HG03432 (cell line): ENCODE data around the gene GFRA4.

Experiments used
- ATAC-seq: cut with Tn5 transposase; IDR thresholded peaks from one replicate; pipeline ENCODE4 v1.9.1; 2021; ENCODE audit warnings: mild to moderate bottlenecking, moderate library complexity; ENCODE audit not compliant: unreplicated experiment

Gene GFRA4, protein sequence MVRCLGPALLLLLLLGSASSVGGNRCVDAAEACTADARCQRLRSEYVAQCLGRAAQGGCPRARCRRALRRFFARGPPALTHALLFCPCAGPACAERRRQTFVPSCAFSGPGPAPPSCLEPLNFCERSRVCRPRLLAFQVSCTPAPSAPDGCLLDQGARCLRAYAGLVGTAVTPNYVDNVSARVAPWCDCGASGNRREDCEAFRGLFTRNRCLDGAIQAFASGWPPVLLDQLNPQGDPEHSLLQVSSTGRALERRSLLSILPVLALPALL

DNA sequence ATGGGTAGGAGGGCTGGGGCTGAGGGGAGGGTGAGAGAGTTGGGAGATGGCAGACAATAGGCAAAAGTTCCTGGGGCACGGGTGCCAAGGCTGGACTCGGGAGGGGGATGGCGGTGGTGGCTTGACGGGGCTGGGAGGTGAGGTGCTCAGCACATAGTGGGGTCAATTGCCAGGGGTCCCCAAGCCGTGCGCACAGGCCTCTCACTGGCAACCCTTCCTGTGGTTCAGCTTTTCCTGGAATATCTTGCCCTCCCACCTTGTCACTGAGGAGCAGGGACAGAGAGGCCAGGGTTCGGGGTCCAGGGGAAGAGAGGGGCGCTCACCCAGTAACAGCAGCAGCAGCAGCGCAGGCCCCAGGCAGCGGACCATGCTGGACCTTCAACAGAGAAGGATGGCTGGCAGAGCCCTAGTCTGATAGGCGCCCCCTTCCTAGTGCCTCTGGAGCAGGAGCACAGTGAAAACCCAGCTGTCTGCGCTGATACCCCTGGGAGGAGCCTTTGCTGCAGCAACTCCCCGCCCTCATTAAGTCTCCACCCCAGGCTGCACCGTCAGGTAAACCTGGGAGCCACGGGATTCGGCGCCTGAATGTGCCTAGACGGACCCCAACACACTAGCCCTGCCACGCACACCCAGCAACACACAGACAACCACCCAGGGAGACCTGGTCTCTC, at the start of gene GFRA4:
GFRA4 (minus strand) TSS at position 369 of the 671 bp plus-strand sequence; CDS start at position 369, 0 bp downstream.
- no peak for ATAC-seq

DNA sequence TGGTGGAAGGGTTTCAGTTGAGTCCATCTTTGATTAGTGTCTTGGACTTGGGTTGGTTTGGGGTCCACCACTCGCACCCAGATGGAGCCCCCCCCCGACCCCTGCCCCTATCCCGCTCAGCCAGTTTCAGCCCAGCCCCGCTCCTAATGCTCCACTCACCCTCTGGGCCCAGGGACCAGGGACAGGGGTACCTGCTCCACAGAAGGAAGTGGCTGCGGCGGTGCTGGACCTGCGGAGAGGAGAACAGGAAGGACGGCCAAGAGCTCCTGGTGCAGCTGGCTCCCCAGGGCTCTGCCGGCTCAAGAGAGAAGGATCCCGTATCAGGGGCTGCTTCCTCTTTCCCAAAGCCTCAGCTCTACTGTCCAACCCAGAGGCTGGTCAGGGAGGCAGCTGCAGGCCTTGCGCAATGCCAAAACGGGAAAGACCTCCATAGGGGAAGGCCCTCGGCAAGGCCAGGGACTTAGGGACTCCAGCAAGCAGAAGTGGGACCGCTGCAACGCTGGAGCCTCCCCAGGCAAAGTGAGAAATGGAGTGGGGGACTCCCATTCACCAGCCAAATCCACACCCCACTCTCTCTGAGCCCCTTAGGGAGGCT, 49.2 kb upstream of the GFRA4 start, which contains the start of gene SIGLEC1:
SIGLEC1 (minus strand) TSS at position 322 of the 595 bp plus-strand sequence. CDS start 5,472 bp downstream, outside the sequence.
- no peak for ATAC-seq

DNA sequence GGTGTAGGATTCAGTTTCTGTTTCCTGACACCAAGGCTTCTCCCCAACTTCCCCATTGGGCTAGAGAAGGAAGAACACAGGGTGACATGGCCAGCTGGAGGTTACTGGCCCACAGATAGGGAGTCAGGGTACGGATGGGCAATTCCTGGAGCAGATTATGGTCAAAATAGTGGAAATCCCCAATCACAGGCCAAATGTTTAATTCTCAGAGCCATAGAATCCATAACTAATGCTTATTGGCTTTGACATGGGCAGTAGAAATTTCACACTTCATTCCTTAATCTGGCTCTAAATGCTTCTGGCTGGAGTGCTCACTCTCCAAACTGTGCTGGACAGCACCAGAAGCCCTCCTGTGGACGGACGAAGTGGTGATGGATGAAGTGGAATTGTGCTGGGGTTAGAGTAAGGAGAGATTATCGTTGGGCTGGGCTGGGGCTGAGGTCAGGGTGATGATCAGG, 48.3 kb upstream of the GFRA4 start:
- no peak for ATAC-seq

DNA sequence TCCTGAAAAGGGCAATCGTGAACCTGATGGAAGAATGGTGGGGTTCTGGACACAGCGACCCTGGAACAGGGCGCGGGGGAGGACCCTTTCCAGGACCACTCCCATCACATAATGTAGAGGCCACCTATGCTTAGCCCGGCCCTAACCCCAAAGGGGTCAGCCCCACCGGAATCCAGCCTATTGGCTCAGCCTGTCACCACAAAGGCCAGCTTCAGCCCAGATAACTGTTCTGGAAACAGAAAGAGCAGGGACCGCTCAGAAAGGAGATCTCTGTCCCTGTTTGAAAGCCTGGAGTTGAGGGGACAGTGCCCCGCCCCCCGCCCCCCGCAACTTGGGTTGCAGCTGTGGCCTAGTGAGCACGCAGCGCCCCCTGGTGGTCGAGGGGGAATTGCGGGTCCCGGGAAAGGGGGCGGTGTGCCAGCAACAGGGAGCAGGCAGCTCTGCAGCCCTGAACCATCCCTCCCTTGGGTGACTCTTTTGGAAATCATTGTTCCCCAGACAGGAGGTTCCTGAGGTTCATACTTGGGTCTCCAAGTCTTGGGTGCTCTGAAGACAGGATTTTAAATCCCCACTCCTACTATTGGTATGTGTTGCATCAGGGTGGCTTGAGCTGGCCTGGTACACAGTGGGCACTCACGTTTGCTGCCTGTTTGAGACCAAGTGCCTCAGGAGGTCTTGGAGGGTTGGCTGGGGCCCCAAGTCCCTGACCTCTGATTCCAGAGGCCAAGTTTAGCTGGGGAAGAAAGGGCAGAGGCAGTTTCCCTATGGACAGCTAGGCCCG, 47.7 kb upstream of the GFRA4 start:
- ATAC-seq: no peak

DNA sequence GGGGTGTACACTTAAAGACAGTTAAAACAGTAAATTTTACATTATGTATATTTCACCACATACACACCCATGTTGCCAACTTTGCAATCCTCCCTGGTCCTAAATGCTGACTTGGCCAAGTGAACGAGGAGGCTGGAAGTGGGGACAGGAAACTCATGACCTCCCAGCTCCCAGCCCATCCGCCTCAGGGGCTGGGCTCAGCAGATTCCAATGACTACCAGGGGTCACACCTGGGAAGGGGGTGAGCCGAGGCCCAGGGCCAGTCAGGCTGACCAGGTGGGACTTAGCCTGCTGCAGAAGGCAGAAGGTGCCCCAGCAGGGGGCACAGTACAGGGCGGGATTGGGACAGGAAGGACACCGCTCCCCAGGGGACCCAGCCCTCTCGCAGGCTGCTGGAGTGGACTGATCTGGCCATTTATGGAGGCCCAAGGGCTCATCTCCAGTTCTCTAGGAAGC, 46.8 kb upstream of the GFRA4 start:
- ATAC-seq: no peak

DNA sequence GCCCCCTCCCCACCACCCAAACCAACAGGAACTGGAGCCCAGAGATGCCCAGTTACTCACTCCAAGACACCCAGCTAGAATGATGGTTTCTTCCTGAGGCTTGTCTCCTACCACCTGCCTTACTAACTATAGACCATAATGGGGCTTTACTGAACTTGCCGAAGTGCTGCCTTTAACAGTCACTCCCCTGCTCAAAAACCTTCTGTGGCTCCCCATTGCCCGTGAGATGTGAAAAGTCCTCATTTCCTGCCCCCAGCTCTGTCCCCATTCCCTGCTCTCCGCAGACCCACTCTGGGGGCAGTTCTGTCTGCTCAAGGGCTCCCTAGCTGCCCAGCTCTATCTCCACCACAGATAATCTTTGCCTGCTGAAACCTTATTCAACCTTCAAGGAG, 44.3 kb upstream of the GFRA4 start:
- no peak for ATAC-seq

DNA sequence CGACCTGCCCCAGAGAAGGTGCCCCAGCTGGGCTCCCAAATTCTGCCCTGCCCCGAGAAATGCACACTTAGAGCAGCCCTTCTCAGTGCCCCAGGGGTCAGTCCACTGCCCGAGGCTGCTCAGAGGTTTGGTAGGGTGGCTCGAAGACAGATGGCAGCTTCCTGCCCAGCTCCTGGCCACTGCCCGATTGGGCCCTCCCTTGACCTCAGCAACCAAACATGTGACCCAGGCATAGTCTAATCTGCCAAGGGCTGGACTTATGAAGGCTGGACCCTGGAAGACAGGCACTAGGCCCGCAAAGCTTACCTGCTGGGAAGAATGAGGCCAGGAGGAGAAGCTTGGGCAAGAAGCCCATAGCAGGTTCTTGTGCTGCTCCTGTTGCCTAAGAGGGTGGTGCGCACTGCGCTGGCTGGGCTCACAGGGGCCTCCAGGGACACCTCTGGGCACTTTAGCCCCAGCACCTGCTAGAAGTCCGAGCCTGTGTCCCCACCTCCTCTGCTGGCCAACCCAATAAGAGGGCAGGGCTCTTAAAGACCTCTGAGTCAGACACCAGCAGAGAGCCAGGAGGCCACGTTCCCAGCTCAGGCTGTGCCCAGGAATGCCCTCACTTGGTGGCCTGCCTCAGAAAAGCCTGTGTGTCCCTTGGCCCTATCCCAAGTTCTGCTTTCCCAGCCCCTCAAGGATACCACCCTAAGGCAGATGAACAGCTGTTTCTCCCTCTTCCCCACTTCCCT, 43.7 kb upstream of the GFRA4 start:
- no peak for ATAC-seq

DNA sequence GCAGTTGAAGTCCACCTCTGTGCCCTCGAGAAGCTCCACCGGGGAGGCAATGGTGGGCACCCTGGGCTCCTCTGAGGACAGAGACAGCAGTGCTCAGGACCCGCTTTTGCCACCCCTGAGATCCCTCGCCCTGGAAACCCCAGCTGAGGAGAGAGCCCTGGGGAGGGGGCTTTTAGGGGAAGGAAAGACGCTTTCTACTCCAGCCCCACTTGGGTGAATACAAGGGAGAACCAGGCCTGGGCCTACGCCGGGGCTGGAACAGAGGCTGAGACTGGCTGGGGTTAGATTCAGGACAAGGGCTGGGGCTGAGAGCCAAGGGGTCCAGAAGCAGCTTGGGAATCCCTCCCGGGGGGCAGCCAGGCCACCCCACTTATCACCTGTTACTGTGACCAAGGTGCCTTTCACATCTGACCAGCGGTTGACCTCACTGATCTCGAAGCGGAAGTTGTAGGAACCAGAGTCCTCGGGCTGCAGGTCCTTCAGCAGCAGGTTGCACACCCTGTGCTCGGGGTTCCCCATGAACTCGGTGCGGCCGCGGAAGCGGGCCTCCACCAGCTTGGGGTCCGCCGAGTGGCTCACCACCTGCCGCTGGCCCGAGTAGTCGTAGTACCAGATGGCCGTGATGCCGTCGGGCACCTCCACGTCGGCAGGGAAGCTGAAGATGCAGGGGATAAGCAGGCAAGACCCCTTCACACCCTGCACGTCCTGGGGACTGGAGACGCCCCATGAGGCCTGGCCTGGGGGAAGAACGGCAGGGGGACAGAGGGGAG, 43.0 kb upstream of the GFRA4 start:
- no peak for ATAC-seq

DNA sequence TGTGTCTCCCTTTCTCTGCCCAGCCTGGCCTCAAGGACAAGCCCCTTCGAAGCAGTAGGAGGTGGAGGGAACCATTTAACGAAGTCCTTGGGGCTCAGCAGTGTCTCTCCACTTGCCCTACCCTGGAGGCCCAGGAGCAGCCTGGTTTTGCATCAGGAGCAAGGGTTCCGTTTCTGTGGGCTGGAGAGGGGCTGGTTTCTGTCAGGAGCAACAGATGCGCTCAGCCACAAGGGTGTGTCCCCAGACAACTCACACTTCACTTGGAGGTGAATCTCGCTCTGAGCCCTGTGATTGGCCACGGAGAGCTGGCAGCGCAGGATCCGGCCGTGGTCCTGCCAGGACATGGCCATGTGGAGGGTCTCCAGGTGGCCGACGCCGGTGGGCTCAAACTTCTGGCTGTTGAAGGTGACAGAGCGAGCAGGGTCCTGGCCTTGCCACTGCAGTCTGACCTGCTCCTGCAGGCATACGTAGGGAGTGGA, 42.3 kb upstream of the GFRA4 start:
- no peak for ATAC-seq

DNA sequence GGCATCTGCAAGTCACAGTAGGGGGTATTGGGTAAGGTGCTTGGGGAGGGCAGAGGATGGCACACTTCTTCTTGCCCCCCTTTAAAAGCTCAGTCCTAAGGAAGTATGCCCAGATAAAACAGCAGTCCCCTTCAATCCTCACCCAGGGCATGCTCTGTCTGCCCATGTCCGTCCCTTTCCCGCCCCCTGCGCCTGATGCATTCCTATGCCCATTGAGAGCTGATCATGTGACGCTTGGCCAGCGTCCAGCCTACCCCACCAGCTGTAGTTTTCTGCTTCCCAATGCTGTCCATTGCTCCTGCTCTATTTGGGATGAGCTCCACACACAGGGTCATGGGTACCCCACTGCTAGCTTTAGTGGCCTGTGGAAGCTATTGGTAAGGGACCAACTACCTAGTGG, 40.9 kb upstream of the GFRA4 start:
- ATAC-seq: no peak

DNA sequence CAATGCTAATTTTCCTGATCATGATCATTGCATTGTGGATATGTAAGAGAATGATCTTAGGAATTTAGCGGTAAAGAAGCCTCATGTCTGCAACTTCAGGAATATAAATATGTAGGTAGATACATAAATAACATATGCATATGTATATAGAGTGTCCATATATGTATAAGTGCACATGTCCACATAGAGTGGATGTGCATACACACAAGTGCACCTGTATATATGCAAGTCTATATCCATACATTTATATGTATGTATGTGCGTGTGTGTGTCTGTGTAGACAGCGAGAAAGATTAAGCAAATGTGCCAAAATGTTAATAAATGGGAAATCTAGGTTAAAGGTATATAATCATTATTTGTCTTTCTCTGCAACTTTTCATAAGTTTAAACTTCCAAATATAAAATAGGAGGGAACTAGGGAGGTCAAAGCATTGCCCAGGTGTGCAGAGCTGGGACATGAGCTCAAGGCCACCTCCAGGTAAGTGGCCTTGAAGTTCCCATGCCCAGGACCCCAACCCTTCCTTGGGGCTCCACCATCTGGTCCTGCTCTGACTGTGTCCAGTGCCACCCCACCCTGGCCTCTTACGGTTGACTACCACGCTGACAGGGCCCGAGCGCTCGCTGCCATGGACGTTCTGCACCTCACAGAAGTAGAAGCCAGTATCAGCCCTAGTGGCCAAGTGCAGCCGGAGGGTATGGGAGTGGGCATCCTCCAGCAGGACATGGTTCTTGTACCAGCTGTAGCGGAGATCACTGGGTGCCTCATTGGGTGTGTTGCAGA, 39.6 kb upstream of the GFRA4 start:
- ATAC-seq: no peak

DNA sequence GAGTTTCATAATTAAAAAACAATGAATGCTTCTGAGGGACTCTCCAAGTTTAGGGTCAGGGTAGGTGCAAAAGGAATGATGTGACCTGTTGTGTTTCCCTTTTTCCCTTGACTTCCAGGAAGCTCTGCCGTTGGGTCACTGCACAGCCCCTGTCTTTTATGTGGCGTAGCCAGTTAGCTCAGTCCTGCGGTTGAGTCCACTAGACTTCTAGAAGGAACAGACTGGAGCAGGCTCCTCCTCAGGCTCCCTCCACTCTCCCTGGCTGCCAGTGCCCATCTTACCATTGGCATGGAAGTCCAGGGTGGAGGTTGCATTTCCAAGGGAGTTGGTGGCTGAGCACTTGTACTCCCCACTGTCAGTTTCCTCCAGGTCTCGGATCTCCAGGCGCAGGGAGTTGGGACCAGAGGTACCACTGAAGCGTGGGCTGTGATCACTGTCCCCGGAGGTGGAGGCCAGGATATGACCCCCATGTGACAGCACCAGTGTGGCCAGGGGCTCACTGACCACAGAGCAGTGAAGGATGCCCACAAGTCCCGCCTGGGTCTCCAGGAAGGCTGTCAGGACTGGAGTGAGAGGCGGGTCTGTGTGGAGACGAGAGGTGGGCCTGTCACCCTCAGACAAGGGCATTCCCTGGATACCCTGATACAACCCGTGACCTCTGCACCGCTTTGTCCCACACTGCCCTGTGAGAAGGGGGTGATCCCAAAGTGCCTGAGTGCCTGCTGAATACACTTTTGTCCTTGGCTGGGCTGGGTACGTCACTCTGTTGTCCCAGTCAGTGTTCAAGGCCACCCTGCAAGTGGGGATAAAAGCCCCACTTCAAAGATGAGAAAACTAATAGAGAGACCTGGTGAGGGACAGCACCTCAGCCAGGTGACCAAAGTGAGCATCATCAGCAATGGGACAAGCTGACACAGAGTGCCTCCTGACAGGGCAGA, 38.1 kb upstream of the GFRA4 start:
- ATAC-seq: no peak

DNA sequence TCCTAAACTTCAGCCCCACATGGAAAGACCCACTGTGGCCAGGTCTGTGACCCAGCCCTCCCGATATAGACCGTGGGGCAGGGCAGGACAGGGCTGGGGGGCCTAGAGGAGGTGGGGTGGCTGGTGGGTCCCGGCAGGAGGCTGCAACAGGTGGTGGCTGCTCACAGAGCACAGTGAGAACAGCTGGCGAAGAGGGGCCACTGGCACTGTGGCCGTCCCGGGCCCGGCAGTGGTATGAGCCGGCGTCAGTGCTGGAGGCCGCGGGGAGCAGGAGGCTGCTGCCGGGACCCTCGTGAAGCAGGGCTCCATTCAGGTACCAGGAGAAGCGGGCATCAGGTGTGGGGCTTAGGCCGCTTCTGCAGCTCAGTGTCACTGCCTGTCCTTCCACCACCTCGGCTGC, 35.8 kb upstream of the GFRA4 start:
- no peak for ATAC-seq

DNA sequence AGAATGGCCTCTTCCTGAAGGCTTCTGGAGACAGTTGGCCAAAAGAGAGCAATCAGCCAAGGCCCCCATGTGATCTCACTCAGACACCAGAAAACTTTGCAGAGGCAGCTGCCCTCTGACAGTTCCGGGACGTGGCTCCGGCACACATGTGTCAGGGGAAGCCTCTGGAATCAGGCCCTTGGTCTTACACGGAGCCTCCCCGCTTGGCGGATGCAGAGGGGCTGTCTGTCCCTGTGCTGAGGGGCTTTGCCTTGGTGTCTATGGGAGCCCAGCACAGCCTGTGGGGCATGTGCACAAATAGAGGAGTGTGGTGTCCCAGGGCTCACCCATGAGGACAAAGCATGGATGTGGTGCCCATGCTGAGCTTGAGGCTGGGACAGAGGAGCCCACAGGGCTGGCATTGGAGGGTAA, 35.4 kb upstream of the GFRA4 start:
- no peak for ATAC-seq

DNA sequence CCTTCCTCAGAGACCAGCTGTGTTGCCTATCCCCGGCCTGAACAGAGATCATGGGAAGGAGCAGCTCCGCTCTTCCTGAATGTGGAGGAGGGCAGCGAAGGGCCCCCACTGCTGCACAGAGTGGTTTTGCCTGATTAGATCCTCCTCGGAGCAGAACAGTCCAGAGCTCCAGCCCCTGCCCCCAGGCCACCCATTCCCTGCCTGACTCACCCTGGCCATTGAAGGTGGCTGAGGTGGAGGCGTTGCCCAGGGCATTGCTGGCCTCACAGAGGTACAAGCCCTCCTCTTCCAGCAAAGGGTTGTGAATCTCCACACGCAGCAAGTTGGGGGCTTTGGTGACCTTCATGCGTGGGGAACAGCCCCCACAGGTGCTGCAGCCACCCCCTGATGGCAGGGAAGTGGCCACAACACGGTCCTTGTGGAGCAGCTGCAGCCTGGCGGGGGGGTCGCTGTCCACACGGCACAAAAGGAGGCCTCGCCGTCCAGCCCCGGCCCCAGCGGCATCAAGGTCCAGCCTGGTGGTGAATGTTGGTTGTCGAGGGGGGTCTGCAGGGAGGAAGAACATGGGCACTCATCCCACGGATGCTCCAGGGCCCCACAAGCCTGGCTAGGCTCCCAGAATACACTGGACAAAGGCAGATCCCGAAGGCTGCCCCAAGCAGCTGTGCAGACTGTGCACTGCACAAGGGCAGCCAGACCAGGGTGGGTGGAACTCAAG, 34.5 kb upstream of the GFRA4 start:
- ATAC-seq: no peak

DNA sequence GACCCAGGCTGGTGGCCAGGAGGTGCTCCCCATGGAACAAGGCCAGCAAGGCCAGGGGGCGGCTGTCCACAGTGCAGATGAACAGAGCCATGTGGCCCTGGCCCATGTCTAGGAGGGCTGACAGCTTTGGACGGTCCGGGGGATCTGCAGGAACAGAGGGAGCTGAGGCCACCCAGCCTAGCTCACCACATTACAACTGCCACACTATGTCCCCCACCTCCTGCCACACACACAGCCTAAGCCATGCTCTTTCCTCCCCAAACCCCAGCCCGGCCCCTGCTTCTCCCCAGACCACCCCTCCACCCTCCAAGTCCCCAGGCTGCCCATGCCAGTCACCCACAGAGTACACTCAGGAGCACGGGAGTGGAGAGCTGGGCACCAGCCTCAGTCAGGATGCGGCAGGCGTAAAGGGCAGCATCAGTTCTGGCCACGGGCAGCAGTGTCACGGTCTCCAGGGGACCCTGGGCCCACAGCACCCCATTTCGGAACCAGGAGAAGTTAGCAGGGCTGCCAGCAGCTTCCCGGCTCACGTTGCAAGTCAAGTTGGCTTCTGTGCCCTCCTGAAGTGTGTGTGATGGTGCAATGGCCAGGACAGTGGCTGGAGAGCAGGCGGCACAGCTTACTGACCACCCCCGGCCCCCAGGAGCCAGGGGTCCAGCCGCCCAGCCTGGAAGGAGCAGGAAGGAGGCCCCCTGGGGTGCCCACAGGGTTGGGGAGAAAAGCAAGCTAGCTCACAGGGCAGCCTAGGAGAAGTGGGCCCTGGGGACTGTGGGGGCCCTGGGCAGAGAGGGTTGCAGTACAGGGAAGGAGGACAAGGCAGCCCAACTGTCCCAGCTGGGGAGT, 33.8 kb upstream of the GFRA4 start:
- no peak for ATAC-seq
